ENCODE data around the gene PROKR1. TPM values are rescaled to one million over a fixed set of nuclear protein-coding genes. Genes with fewer than 3 reads are reported as not detected.

Gene PROKR1
- total RNA-seq, 1 experiment from 2014 or later: not detected

- Histone ChIP-seq H3K4me1 (ENCODE audit: control insufficient read depth in 1 of 2, insufficient read depth in 2 of 2, low read length in 2 of 2) (no peaks in the 10 kb centered on the region), H3K9me3 (ENCODE audit: control insufficient read depth in 1 of 2, insufficient read depth in 1 of 2, low read depth in 1 of 2, low read length in 2 of 2) (peaks cover 0 to 11% of the 10 kb centered on the region in 2 experiments; a peak in 1 of 4 replicates), H3K4me3 (replicated peaks in 1 of 2; ENCODE audit: low read depth in 1 of 2, low read length in 2 of 2) (no peak overlapping the region), H3K27ac (ENCODE audit: low read depth, low read length) (no peak overlapping the region), H3K79me2 (ENCODE audit: insufficient read depth, low read length) (no peaks in the 10 kb centered on the region), H3K4me2 (ENCODE audit: low read length) (no peak overlapping the region), H4K20me1 (ENCODE audit: insufficient read depth) (no peaks in the 10 kb centered on the region), H3K9ac (ENCODE audit: low read length) (no peak overlapping the region), H3K27me3 (ENCODE audit: insufficient read depth, low read length) (no peaks in the 10 kb centered on the region), H3K9me2 (ENCODE audit: insufficient read depth) (no peaks in the 10 kb centered on the region), H3K36me3 (ENCODE audit: control insufficient read depth in 1 of 2, insufficient read depth in 2 of 2, low read length in 2 of 2) (no peaks in the 10 kb centered on the region), H2AFZ (ENCODE audit: low read depth, low read length, poor library complexity, severe bottlenecking) (no peak overlapping the region)
- no peak for DNase-seq (ENCODE audit: low read depth, low spot score)
- ATAC-seq: no peak
- intact Hi-C loops (cut with micrococcal nuclease): no loop called here
- ChIA-PET POLR2A (no interaction called here), CTCF (interaction anchor here (1.4 kb wide), 1 partner anchor 10 kb away, joined by 8 read pairs; no protein-coding TSS in a partner anchor), RAD21 (ENCODE audit: low non-redundant PET in 1 of 2, low total read pairs in 2 of 2, uncharacterized antibody in 2 of 2, unreplicated experiment in 2 of 2) (no interaction called here)
- BruUV-seq (replicated peaks): no TSS peak
- no peak for TF ChIP-seq CTCF (IDR thresholded peaks at IDR 0.05 in 2 of 3, conservative IDR thresholded peaks at IDR 0.05 in 1 of 3; ENCODE audit: borderline replicate concordance in 1 of 3, insufficient read depth in 1 of 3, low read depth in 2 of 3, low read length in 2 of 3)
- TF ChIP-seq POLR2A (IDR thresholded peaks at IDR 0.05; ENCODE audit: borderline replicate concordance, extremely low read depth, insufficient read depth, insufficient read length): no peak
- no peak for TF ChIP-seq JUND (IDR thresholded peaks at IDR 0.05)
- no peak for TF ChIP-seq EZH2 (IDR thresholded peaks at IDR 0.05)
- no peak for TF ChIP-seq ATF3 (IDR thresholded peaks at IDR 0.05)
- no peak for TF ChIP-seq YY1 (IDR thresholded peaks at IDR 0.05; ENCODE audit: extremely low read depth, insufficient replicate concordance, low read depth, low read length)
- no peak for TF ChIP-seq REST (IDR thresholded peaks at IDR 0.05; ENCODE audit: low read depth)
- TF ChIP-seq CEBPB (IDR thresholded peaks at IDR 0.05; ENCODE audit: low read depth): no peak
- no peak for TF ChIP-seq ELF1 (IDR thresholded peaks at IDR 0.05; ENCODE audit: borderline replicate concordance, low read depth)
- no peak for TF ChIP-seq MAX (IDR thresholded peaks at IDR 0.05)
- TF ChIP-seq POLR2AphosphoS5 (IDR thresholded peaks at IDR 0.05; ENCODE audit: low read depth, low read length): no peak
- no peak for TF ChIP-seq CBX3 (IDR thresholded peaks at IDR 0.05; ENCODE audit: low read depth)
- no peak for TF ChIP-seq SP1 (IDR thresholded peaks at IDR 0.05; ENCODE audit: low read depth)
Observed at GRCh38 chr2:68605939-68606338, 37.4 kb upstream of the PROKR1 start.

Data from HCT116 (cell line).